HG02938 (cell line): ENCODE data around the gene DLG2.

Experiments used
- ATAC-seq: cut with Tn5 transposase; IDR thresholded peaks from one replicate; pipeline ENCODE4 v1.9.1; 2021; ENCODE audit warnings: mild to moderate bottlenecking, moderate library complexity; ENCODE audit not compliant: unreplicated experiment

The DLG2 gene

GRCh38 chr11:84165139-84165538, 1462.0 kb downstream of the DLG2 start:
- ATAC-seq = no peak

GRCh38 chr11:84164728-84165127, 1462.4 kb downstream of the DLG2 start:
- ATAC-seq = no peak

GRCh38 chr11:84163116-84163515, 1464.0 kb downstream of the DLG2 start:
- no peak for ATAC-seq

- ATAC-seq = no peak
These were observed 1469.5 kb downstream of the DLG2 start for GRCh38 chr11:84157639-84158038.

- ATAC-seq = no peak
These were observed 1480.3 kb downstream of the DLG2 start for GRCh38 chr11:84146826-84147225.

- no peak for ATAC-seq
These were observed 1481.4 kb downstream of the DLG2 start for GRCh38 chr11:84145616-84146185.

- ATAC-seq = no peak
These were observed 1482.6 kb downstream of the DLG2 start for GRCh38 chr11:84144531-84144930.

GRCh38 chr11:84142411-84142810, 1484.7 kb downstream of the DLG2 start:
- no peak for ATAC-seq

GRCh38 chr11:84140386-84141169, 1486.6 kb downstream of the DLG2 start:
- ATAC-seq = no peak

- ATAC-seq = no peak
These were observed 1489.2 kb downstream of the DLG2 start for GRCh38 chr11:84137960-84138359.

- no peak for ATAC-seq
These were observed 1489.6 kb downstream of the DLG2 start for GRCh38 chr11:84137505-84137904.

GRCh38 chr11:84136926-84137325, 1490.2 kb downstream of the DLG2 start:
- ATAC-seq = no peak

GRCh38 chr11:84130646-84131427, 1496.3 kb downstream of the DLG2 start:
- ATAC-seq = peak; percentile 53

- no peak for ATAC-seq
These were observed 1497.1 kb downstream of the DLG2 start for GRCh38 chr11:84129961-84130576.

- no peak for ATAC-seq
These were observed 1498.3 kb downstream of the DLG2 start for GRCh38 chr11:84128840-84129239.

- no peak for ATAC-seq
These were observed 1509.8 kb downstream of the DLG2 start for GRCh38 chr11:84117394-84117793.

GRCh38 chr11:84106541-84106940, 1520.6 kb downstream of the DLG2 start:
- ATAC-seq = no peak

- no peak for ATAC-seq
These were observed 1522.0 kb downstream of the DLG2 start for GRCh38 chr11:84105148-84105547.

GRCh38 chr11:84103096-84103495, 1524.0 kb downstream of the DLG2 start:
- ATAC-seq = no peak

- ATAC-seq = no peak
These were observed 1530.0 kb downstream of the DLG2 start for GRCh38 chr11:84097186-84097585.

- ATAC-seq = no peak
These were observed 1535.7 kb downstream of the DLG2 start for GRCh38 chr11:84091212-84091986.
